ENCODE results near the gene PRG2. TPM values are rescaled to one million over a fixed set of nuclear protein-coding genes. Genes with fewer than 3 reads are reported as not detected.
A peak's percentile ranks its signal among the peaks of the same experiment; 100 is the strongest.
"Not testable (repeated sequence)": the region's sequence is repeated elsewhere in the genome, so short reads cannot be mapped to it uniquely, and the experiment has no call there.

The PRG2 gene
- total RNA-seq, 4 donors from 2014 or later, result 0.33 TPM; not detected in 3

DNA sequence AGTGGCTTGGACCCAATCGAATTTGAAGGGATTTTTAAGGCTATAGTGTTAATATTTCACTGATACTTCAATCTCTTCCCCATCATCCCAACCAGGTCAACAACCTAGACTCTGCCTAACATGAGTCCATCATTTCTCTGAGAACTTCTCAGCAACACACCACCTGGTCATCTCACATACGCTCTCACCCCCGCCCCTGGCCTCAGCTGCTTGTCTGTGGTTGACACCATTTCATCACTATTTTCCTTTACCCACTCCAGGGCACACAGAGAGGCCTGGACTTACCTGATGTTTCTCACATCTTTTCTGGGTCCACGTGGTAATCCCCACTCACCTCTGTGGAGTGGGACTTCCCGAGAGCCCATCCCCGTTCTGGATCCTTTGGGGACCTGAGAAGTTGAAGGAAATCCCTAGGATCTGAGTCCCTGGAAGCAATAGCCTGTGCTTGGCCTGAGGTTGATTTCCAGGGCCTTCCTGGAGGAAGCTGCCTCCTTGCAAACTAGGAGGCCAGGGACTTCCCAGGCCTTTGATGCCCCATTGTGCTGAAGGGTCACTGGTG is 49.1 kb downstream of the PRG2 start:
- intact Hi-C loops (cut with DNase I), result loop anchor here (10.0 kb wide), 2 partner anchors 113 to 303 kb away; partner anchors contain the start of gene YPEL4
- Histone ChIP-seq H3K4me1 (peaks cover 2 to 21% (median 12%) of the 10 kb centered on the region in 4 donors), H3K36me3 (no peaks in the 10 kb centered on the region), H3K27me3 (no peaks in the 10 kb centered on the region), H3K4me3 (no peak overlapping the region), H3K9me3 (no peaks in the 10 kb centered on the region), H3K27ac (replicated peaks in 1 of 4) (no peak overlapping the region)
- 90% methylated on average over 6 of the region's 6 CpGs for WGBS
- TF ChIP-seq POLR2A (IDR thresholded peaks at IDR 0.05; ENCODE audit: low read depth) (no peak), EP300 (IDR thresholded peaks at IDR 0.05) (no peak), POLR2AphosphoS5 (IDR thresholded peaks at IDR 0.05) (no peak)
- TF ChIP-seq, protein P1, sequence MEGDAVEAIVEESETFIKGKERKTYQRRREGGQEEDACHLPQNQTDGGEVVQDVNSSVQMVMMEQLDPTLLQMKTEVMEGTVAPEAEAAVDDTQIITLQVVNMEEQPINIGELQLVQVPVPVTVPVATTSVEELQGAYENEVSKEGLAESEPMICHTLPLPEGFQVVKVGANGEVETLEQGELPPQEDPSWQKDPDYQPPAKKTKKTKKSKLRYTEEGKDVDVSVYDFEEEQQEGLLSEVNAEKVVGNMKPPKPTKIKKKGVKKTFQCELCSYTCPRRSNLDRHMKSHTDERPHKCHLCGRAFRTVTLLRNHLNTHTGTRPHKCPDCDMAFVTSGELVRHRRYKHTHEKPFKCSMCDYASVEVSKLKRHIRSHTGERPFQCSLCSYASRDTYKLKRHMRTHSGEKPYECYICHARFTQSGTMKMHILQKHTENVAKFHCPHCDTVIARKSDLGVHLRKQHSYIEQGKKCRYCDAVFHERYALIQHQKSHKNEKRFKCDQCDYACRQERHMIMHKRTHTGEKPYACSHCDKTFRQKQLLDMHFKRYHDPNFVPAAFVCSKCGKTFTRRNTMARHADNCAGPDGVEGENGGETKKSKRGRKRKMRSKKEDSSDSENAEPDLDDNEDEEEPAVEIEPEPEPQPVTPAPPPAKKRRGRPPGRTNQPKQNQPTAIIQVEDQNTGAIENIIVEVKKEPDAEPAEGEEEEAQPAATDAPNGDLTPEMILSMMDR (IDR thresholded peaks at IDR 0.05), result no peak
- DNase-seq (ENCODE audit: extremely low spot score), result no peak

DNA sequence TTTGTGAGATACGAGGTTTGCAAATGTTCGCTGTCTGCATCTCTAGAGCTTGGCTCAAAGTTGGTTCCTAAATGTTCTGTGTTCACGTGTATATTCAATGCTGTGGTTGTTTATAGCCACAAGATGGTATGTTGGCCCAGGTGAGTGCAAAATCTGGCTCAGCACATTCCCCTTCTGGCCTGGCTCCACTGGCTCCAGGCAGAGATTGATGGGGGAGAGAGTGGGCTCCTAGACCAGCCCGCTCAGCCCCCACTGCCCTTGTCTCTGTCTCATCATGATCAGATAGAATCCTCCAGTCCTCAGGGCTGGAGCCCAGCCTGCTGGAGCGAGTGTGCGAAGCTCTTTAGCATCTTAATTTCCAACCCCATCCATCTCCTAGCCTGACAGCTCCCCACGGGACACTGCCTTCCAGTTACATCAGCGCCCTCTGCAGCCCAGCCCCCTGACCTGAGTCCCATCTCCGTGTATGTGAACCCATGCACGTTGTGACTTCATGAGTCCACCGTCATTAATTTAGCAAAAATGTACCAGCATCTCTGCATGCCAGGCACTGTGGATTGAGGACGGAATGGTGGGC is 50.3 kb downstream of the PRG2 start:
- no peaks in the 10 kb centered on the region for H3K9me3 ChIP-seq
- peak overlapping the region in 1 of 4 donors; percentile 14 for H3K27ac ChIP-seq (replicated peaks in 1 of 4)
- H3K36me3 ChIP-seq, result no peaks in the 10 kb centered on the region
- H3K4me3 ChIP-seq, result no peak overlapping the region
- intact Hi-C loops (cut with DNase I), result loop anchor here (10.0 kb wide), 2 partner anchors 115 to 305 kb away; partner anchors contain the start of gene YPEL4
- H3K27me3 ChIP-seq, result no peaks in the 10 kb centered on the region
- 24% methylated on average over 12 of the region's 12 CpGs for WGBS
- TF ChIP-seq POLR2A (IDR thresholded peaks at IDR 0.05; ENCODE audit: low read depth) (no peak), POLR2AphosphoS5 (IDR thresholded peaks at IDR 0.05) (no peak), EP300 (IDR thresholded peaks at IDR 0.05) (no peak)
- no peak for DNase-seq (ENCODE audit: extremely low spot score)
- peaks cover 5 to 19% (median 17%) of the 10 kb centered on the region in 4 donors for H3K4me1 ChIP-seq

DNA sequence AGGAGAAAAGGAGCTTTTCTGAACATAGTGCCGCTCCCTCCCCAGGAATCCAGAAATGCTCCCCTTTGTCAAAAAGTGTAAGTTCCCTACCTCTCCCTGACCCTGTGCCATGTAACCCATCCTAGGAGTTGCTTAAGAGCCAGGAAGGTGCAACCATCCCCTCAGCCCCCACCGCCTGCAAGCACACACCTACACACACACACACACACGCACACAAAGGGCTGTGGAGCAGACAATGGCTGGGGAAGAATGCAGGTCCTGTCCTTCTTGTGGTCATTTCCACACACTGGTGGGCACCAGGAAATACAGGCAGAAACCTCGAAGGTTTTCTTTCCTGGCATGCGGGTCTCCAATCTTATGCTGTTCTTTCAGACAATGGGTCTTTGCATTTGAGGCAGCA is 51.1 kb downstream of the PRG2 start:
- peaks cover 12 to 27% (median 25%) of the 10 kb centered on the region in 4 donors for H3K4me1 ChIP-seq
- intact Hi-C loops (cut with DNase I), result no loop called here
- DNase-seq (ENCODE audit: extremely low spot score), result no peak
- peaks cover 0 to 1% (median 0%) of the 10 kb centered on the region in 4 donors for H3K36me3 ChIP-seq
- H3K27ac ChIP-seq (replicated peaks in 1 of 4), result no peak overlapping the region
- TF ChIP-seq EP300 (IDR thresholded peaks at IDR 0.05) (no peak), POLR2A (IDR thresholded peaks at IDR 0.05; ENCODE audit: low read depth) (no peak), POLR2AphosphoS5 (IDR thresholded peaks at IDR 0.05) (no peak)
- TF ChIP-seq, protein P1 (IDR thresholded peaks at IDR 0.05), result no peak
- 84% methylated on average over 5 of the region's 5 CpGs for WGBS
- H3K4me3 ChIP-seq, result no peak overlapping the region
- no peaks in the 10 kb centered on the region for H3K9me3 ChIP-seq
- no peaks in the 10 kb centered on the region for H3K27me3 ChIP-seq

DNA sequence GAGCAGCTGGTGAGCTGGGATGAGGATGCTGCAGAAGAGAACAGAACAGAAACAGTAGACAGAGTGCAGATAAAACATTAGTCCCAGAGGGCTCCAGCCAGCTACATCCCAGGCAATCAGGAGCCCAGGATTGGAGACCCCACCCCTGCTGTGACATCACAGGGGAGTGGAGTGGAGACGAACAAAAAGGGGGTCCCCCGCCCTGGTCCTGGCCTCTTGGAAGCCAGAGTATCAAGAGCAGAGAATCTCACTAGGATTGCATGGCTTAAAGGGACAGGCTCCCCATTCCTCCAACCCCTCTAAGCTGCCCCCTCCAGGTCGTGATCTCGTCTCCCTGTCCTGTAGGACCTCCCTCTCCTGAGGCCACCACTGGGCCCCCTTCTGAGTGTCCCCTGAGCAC is 52.3 kb downstream of the PRG2 start, which contains the start of gene P2RX3:
TSS of gene P2RX3 (plus strand) at position 211 of the 400 bp plus-strand sequence. CDS start 199 bp downstream, outside the sequence.
- peaks cover under 1 to 13% (median 7%) of the 10 kb centered on the region in 4 donors for H3K36me3 ChIP-seq
- no peak within 1 kb of the TSS for H3K4me3 ChIP-seq
- WGBS, result 64% methylated on average over 4 of the region's 4 CpGs
- no peak for DNase-seq (ENCODE audit: extremely low spot score)
- TF ChIP-seq POLR2AphosphoS5 (IDR thresholded peaks at IDR 0.05) (no peak), POLR2A (IDR thresholded peaks at IDR 0.05; ENCODE audit: low read depth) (no peak), EP300 (IDR thresholded peaks at IDR 0.05) (no peak)
- TF ChIP-seq, protein P1 (IDR thresholded peaks at IDR 0.05), result no peak
- no peaks in the 10 kb centered on the region for H3K27me3 ChIP-seq
- intact Hi-C loops (cut with DNase I), result no loop called here
- peaks cover 17 to 34% (median 31%) of the 10 kb centered on the region in 4 donors for H3K4me1 ChIP-seq
- H3K27ac ChIP-seq (replicated peaks in 1 of 4), result no peak within 1 kb of the TSS
- no peaks in the 10 kb centered on the region for H3K9me3 ChIP-seq

DNA sequence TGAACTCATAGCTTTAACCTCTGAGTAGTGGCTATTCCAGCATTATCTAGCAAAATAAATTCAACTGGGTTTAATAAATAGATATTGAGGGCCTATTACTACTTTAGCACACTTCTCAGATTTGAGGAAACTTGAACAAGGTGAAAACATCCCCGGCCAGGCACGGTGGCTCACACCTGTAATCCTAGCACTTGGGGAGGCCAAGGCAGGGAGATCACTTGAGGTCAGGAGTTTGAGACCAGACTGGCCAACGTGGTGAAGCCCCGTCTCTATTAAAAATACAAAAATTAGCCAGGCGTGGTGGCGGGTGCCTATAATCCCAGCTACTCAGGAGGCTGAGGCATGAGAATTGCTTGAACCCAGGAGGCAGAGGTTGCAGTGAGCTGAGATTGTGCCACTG is 53.6 kb downstream of the PRG2 start:
- H3K9me3 ChIP-seq; H3K27ac ChIP-seq (replicated peaks in 1 of 4); intact Hi-C loops (cut with DNase I); DNase-seq (ENCODE audit: extremely low spot score); H3K27me3 ChIP-seq: not testable (repeated sequence)
- WGBS, result 90% methylated on average over 6 of the region's 6 CpGs
- Histone ChIP-seq H3K4me3 (peak overlapping the region in 1 of 4 donors; percentile 81), H3K36me3 (peaks cover 13 to 26% (median 20%) of the 10 kb centered on the region in 4 donors), H3K4me1 (peaks cover 17 to 34% (median 31%) of the 10 kb centered on the region in 4 donors)

Other genes starting within 250 kb of the PRG2 start
- gene LRRC55, start 208.7 kb downstream of the PRG2 start, total RNA-seq, result under 1 TPM; under 0.01 to 0.39 (median 0.19) TPM
- gene APLNR, start 153.4 kb downstream of the PRG2 start, total RNA-seq, result 1 to 10 TPM; 1.7 to 6.3 (median 3.8) TPM
- 100 to 1,000 TPM in 3 of 4 donors, 10 to 100 TPM in 1; 93.9 to 215 (median 124) TPM for gene TNKS1BP1, start 65.7 kb downstream of the PRG2 start, total RNA-seq
- 100 to 1,000 TPM in 1 of 4 donors, 10 to 100 TPM in 3; 74.6 to 101 (median 88.1) TPM for gene SSRP1, start 54.8 kb downstream of the PRG2 start, total RNA-seq
- gene P2RX3, start 52.3 kb downstream of the PRG2 start, total RNA-seq, result not detected
- not detected for gene PRG3, start 9.5 kb downstream of the PRG2 start, total RNA-seq
- gene SLC43A3, start 36.5 kb upstream of the PRG2 start, total RNA-seq, result 10 to 100 TPM; 26.6 to 90.4 (median 77.0) TPM
- 1 to 10 TPM in 1 of 4 donors, under 1 TPM in 2, not detected in 1; 0.33 to 1.1 (median 0.91) TPM for gene RTN4RL2, start 69.9 kb upstream of the PRG2 start, total RNA-seq
- gene SLC43A1, start 125.1 kb upstream of the PRG2 start, total RNA-seq, result 10 to 100 TPM; 17.7 to 33.2 (median 23.5) TPM
- 10 to 100 TPM; 41.9 to 49.1 (median 43.1) TPM for gene TIMM10, start 140.1 kb upstream of the PRG2 start, total RNA-seq
- gene SMTNL1, start 146.9 kb upstream of the PRG2 start, total RNA-seq, result not detected
- gene UBE2L6, start 177.0 kb upstream of the PRG2 start, total RNA-seq, result 10 to 100 TPM; 15.8 to 40.3 (median 32.8) TPM
- gene SERPING1, start 207.0 kb upstream of the PRG2 start, total RNA-seq, result 100 to 1,000 TPM; 290 to 585 (median 569) TPM